Measurements from ENCODE around the gene KLHL3. TPM values are rescaled to one million over a fixed set of nuclear protein-coding genes. Genes with fewer than 3 reads are reported as not detected.

Gene KLHL3
- polyA plus RNA-seq, 1 of the 3 experiments (the other 2 are of a cell fraction), result 3.8 TPM

- Histone ChIP-seq H3K27me3 (ENCODE audit: insufficient read depth) (no peaks in the 10 kb centered on the region), H4K20me1 (ENCODE audit: insufficient read depth) (no peaks in the 10 kb centered on the region), H3K9me2 (no peaks in the 10 kb centered on the region), H2AFZ (ENCODE audit: low read depth) (no peak overlapping the region), H3K36me3 (replicated peaks in 1 of 2; ENCODE audit: control insufficient read depth in 1 of 2, insufficient read depth in 2 of 2, low read length in 1 of 2) (no peaks in the 10 kb centered on the region), H3K4me2 (no peak overlapping the region), H3K9ac (no peak overlapping the region), H3K4me1 (ENCODE audit: control insufficient read depth in 1 of 2, insufficient read depth in 2 of 2, low read depth in 1 of 2, low read length in 1 of 2) (peaks cover 5 to 6% of the 10 kb centered on the region in 2 experiments; a peak in 1 of 4 replicates), H3F3A (replicated peaks; ENCODE audit: insufficient read depth) (no peaks in the 10 kb centered on the region), H3K4me3 (ENCODE audit: low read depth in 2 of 2, low read length in 1 of 2) (no peak overlapping the region), H3K79me2 (ENCODE audit: insufficient read depth) (no peaks in the 10 kb centered on the region), H3K9me3 (no peaks in the 10 kb centered on the region), H3K27ac (ENCODE audit: low read depth in 2 of 2, low read length in 1 of 2) (no peak overlapping the region)
- DNase-seq, result no peak
- no peak for TF ChIP-seq SMC3 (IDR thresholded peaks at IDR 0.05; ENCODE audit: low read depth, low read length)
- no peak for TF ChIP-seq FOXM1 (IDR thresholded peaks at IDR 0.05; ENCODE audit: low read depth)
- no peak for TF ChIP-seq MXI1 (IDR thresholded peaks at IDR 0.05; ENCODE audit: low read depth, low read length)
- TF ChIP-seq JUND (IDR thresholded peaks at IDR 0.05), result no peak
- no peak for TF ChIP-seq IRF3 (IDR thresholded peaks at IDR 0.05; ENCODE audit: low read depth, low read length)
- no peak for TF ChIP-seq CHD2 (IDR thresholded peaks at IDR 0.05; ENCODE audit: low read length, partially characterized antibody)
- no peak for TF ChIP-seq RFX5 (IDR thresholded peaks at IDR 0.05; ENCODE audit: low read length)
- no peak for TF ChIP-seq GATA2 (CRISPR knock-in tag; IDR thresholded peaks at IDR 0.05)
- TF ChIP-seq MAX (IDR thresholded peaks at IDR 0.05; ENCODE audit: low read depth), result no peak
- TF ChIP-seq RXRA (IDR thresholded peaks at IDR 0.05; ENCODE audit: borderline replicate concordance, low read depth), result no peak
- ChIA-PET CTCF (interaction anchor here (0.7 to 3.3 kb wide), 3 partner anchors 16 to 1766 kb away, joined by 3 to 12 read pairs (median 3); no protein-coding TSS in a partner anchor), POLR2A (interaction anchor here (0.7 kb wide), 1 partner anchor 140 kb away, joined by 3 read pairs; no protein-coding TSS in a partner anchor)
Measured at GRCh38 chr5:137612576-137612975, 123.3 kb downstream of the KLHL3 start.

GRCh38 chr5:137611794-137612435, 124.0 kb downstream of the KLHL3 start:
- Histone ChIP-seq H3K27ac (ENCODE audit: low read depth in 2 of 2, low read length in 1 of 2) (no peak overlapping the region), H3K27me3 (ENCODE audit: insufficient read depth) (peaks cover 3% of the 10 kb centered on the region; the same call in 1 of the 2 replicates), H4K20me1 (ENCODE audit: insufficient read depth) (no peaks in the 10 kb centered on the region), H3K4me2 (no peak overlapping the region), H3F3A (replicated peaks; ENCODE audit: insufficient read depth) (no peaks in the 10 kb centered on the region), H3K79me2 (ENCODE audit: insufficient read depth) (no peaks in the 10 kb centered on the region), H2AFZ (ENCODE audit: low read depth) (no peak overlapping the region), H3K4me3 (ENCODE audit: low read depth in 2 of 2, low read length in 1 of 2) (no peak overlapping the region), H3K9ac (no peak overlapping the region), H3K9me2 (no peaks in the 10 kb centered on the region), H3K4me1 (ENCODE audit: control insufficient read depth in 1 of 2, insufficient read depth in 2 of 2, low read depth in 1 of 2, low read length in 1 of 2) (peaks cover 0 to 3% of the 10 kb centered on the region in 2 experiments; a peak in 1 of 4 replicates), H3K9me3 (no peaks in the 10 kb centered on the region), H3K36me3 (replicated peaks in 1 of 2; ENCODE audit: control insufficient read depth in 1 of 2, insufficient read depth in 2 of 2, low read length in 1 of 2) (no peaks in the 10 kb centered on the region)
- 81% methylated on average over 9 of the region's 9 CpGs for WGBS (ENCODE audit: low lambda C conversion rate)
- TF ChIP-seq CTCF (IDR thresholded peaks at IDR 0.05), result no peak
- TF ChIP-seq ELF1 (IDR thresholded peaks at IDR 0.05), result no peak
- no peak for TF ChIP-seq NFIC (IDR thresholded peaks at IDR 0.05; ENCODE audit: borderline replicate concordance)
- no peak for TF ChIP-seq TCF12 (IDR thresholded peaks at IDR 0.05)
- TF ChIP-seq PBX3 (IDR thresholded peaks at IDR 0.05), result no peak
- no peak for TF ChIP-seq FOSL2 (IDR thresholded peaks at IDR 0.05; ENCODE audit: borderline replicate concordance, low read depth)
- TF ChIP-seq TEAD4 (IDR thresholded peaks at IDR 0.05; ENCODE audit: borderline replicate concordance, insufficient read depth), result no peak
- no peak for TF ChIP-seq ZBTB33 (IDR thresholded peaks at IDR 0.05; ENCODE audit: borderline replicate concordance, low read depth)
- ChIA-PET CTCF (interaction anchor here (0.7 to 3.3 kb wide), 4 partner anchors 17 to 1766 kb away, joined by 3 to 12 read pairs (median 4); partner anchors contain the start of gene SPOCK1), POLR2A (interaction anchor here (0.7 kb wide), 1 partner anchor 141 kb away, joined by 3 read pairs; no protein-coding TSS in a partner anchor)
- DNase-seq, result no peak
